Vagina (tissue), 2 donors: ENCODE results near the gene RABL3.
"Not testable (repeated sequence)": the region's sequence is repeated elsewhere in the genome, so short reads cannot be mapped to it uniquely, and the experiment has no call there.

ENCODE experiments used
- POLR2AphosphoS5 ChIP-seq, 2 donors: sonication (generic); formaldehyde crosslinking; IDR thresholded peaks; one replicate each; pipeline ENCODE4 v1.9.0; 2017; ENCODE audit warnings: antibody characterized with exemption in 2 of 2, mild to moderate bottlenecking in 2 of 2, low read depth in 1 of 2; ENCODE audit not compliant: insufficient read depth in 1 of 2
- TF ChIP-seq, protein P1 (sequence below), 3 experiments: fragments of 450-650 bp in 2 of 3; fragments of 200-600 bp in 1 of 3; sonication (generic) in 1 of 3; IDR thresholded peaks; one replicate each; pipeline ENCODE4 v1.5.1; 2017 to 2019; ENCODE audit warnings: antibody characterized with exemption in 3 of 3, mild to moderate bottlenecking in 2 of 3, moderate library complexity in 2 of 3

DNA sequence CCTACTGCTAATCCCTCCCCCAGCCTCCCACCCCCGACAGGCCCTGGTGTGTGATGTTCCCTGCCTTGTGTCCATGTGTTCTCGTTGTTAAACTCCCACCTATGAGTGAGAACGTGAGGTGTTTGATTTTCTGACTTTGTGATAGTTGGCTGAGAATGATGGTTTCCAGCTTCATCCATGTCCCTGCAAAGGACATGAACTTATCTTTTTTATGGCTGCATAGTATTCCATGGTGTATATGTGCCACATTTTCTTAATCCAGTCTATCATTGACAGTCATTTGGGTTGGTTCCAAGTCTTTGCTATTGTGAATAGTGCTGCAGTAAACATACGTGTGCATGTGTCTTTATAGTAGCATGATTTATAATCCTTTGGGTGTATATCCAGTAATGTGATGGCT is 16.2 kb upstream of the RABL3 start:
- not testable (repeated sequence) for TF ChIP-seq POLR2AphosphoS5 (IDR thresholded peaks at IDR 0.05; ENCODE audit: insufficient read depth in 1 of 2, low read depth in 1 of 2)
- TF ChIP-seq, protein P1, sequence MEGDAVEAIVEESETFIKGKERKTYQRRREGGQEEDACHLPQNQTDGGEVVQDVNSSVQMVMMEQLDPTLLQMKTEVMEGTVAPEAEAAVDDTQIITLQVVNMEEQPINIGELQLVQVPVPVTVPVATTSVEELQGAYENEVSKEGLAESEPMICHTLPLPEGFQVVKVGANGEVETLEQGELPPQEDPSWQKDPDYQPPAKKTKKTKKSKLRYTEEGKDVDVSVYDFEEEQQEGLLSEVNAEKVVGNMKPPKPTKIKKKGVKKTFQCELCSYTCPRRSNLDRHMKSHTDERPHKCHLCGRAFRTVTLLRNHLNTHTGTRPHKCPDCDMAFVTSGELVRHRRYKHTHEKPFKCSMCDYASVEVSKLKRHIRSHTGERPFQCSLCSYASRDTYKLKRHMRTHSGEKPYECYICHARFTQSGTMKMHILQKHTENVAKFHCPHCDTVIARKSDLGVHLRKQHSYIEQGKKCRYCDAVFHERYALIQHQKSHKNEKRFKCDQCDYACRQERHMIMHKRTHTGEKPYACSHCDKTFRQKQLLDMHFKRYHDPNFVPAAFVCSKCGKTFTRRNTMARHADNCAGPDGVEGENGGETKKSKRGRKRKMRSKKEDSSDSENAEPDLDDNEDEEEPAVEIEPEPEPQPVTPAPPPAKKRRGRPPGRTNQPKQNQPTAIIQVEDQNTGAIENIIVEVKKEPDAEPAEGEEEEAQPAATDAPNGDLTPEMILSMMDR (IDR thresholded peaks at IDR 0.05), result not testable (repeated sequence)
